Endodermal cell (in vitro differentiated cells): ENCODE results near the gene OTOG. TPM values are rescaled to one million over a fixed set of nuclear protein-coding genes. Genes with fewer than 3 reads are reported as not detected.

Experiments
- DNase-seq: peaks from one replicate; pipeline ENCODE4 v3.0.0-alpha.2; 2017
- H3K27ac ChIP-seq: 2 replicates; pipeline ENCODE4 v1.5.1; 2013; ENCODE audit warnings: mild to moderate bottlenecking, low read depth, low read length, moderate library complexity
- H3K27me3 ChIP-seq: 2 replicates; pipeline ENCODE4 v1.6.1; 2013; ENCODE audit warnings: mild to moderate bottlenecking, low read length, moderate library complexity; ENCODE audit not compliant: insufficient read depth, control insufficient read depth, poor library complexity, severe bottlenecking
- H3K36me3 ChIP-seq: 2 replicates; pipeline ENCODE4 v1.7.0; 2013; ENCODE audit warnings: mild to moderate bottlenecking, low read length, moderate library complexity; ENCODE audit not compliant: control insufficient read depth, insufficient read depth
- H3K4me1 ChIP-seq: one replicate; pipeline ENCODE4 v1.7.0; 2013; ENCODE audit warnings: low read length; ENCODE audit not compliant: control insufficient read depth, insufficient read depth
- H3K4me3 ChIP-seq: 2 replicates; pipeline ENCODE4 v1.5.1; 2013; ENCODE audit warnings: mild to moderate bottlenecking, low read length, moderate library complexity
- H3K9ac ChIP-seq: 2 replicates; pipeline ENCODE4 v1.6.1; 2013; ENCODE audit warnings: mild to moderate bottlenecking, low read length, moderate library complexity; ENCODE audit not compliant: poor library complexity, severe bottlenecking; ENCODE audit errors: extremely low read depth
- H3K9me3 ChIP-seq: 2 replicates; pipeline ENCODE4 v1.6.1; 2013; ENCODE audit warnings: mild to moderate bottlenecking, low read length, moderate library complexity; ENCODE audit not compliant: control insufficient read depth
- H3K27ac Mint-ChIP-seq: 2 replicates; pipeline ENCODE4 v1.8.0; 2020; ENCODE audit warnings: mixed read lengths
- H3K27me3 Mint-ChIP-seq: 2 replicates; pipeline ENCODE4 v1.8.0; 2021; ENCODE audit warnings: mild to moderate bottlenecking, mixed read lengths; ENCODE audit not compliant: insufficient read depth
- H3K36me3 Mint-ChIP-seq: 2 replicates; pipeline ENCODE4 v1.8.0; 2020; ENCODE audit warnings: low read depth, mixed read lengths
- H3K4me1 Mint-ChIP-seq: 2 replicates; pipeline ENCODE4 v1.8.0; 2020; ENCODE audit warnings: mixed read lengths
- H3K4me3 Mint-ChIP-seq: 2 replicates; pipeline ENCODE4 v1.8.0; 2020; ENCODE audit warnings: mild to moderate bottlenecking, moderate library complexity, mixed read lengths
- H3K9me3 Mint-ChIP-seq: 2 replicates; pipeline ENCODE4 v1.8.0; 2020; ENCODE audit warnings: mild to moderate bottlenecking, mixed read lengths
- WGBS, 2 experiments: methylation state at CpG; one replicate each; pipeline versions ENCODE4 v1.1.5 to v1.1.7; 2013; ENCODE audit warnings: missing lambda C conversion rate in 2 of 2, mixed read lengths in 1 of 2; ENCODE audit not compliant: insufficient coverage in 1 of 2, insufficient read length in 1 of 2; 5-methylcytosine and 5-hydroxymethylcytosine counted together
- total RNA-seq, 2 donors: library from RNA; stranded (reverse); fragmentation: NEBNext Ultra II Directional in 1 of 2; extraction: Animal tissue kit (Norgen Biotek cat#: 25700) in 1 of 2; gene quantifications; 2 replicates in 1 of 2; 3 replicates in 1 of 2; pipeline ENCODE4 v1.2.1, GENCODE V29; 2021
- TF ChIP-seq, protein P1 (sequence below): fragments of 200-600 bp; sonication (generic); conservative IDR thresholded peaks from 2 replicates; pipeline ENCODE4 v1.5.0; 2021; ENCODE audit warnings: antibody characterized with exemption, mild to moderate bottlenecking

OTOG gene
- total RNA-seq, 2 donors from 2014 or later, result 0.33 to 0.55 TPM

DNA sequence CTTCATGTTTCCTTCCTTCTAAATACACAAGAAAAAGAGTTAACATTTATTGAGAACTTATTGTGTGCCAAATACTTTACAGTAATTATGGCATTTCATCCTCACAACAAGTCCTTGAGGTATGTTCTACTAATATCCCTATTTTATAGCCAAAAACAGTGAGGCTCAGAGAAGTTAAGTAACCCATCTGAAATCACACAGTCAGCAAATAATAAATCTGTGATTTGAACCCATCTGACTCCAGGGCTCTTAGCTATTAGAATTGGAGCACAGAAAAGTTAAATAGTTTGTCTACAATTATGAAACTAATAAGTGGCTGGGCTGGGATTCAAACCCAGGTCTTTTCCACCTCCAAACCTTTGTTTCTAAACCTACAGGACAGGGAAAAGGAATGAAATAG is 135.8 kb downstream of the OTOG start:
- no peaks in the 10 kb centered on the region for H3K4me1 Mint-ChIP-seq
- H3K27ac Mint-ChIP-seq, result no peak overlapping the region
- H3K4me3 ChIP-seq, result no peak overlapping the region
- H3K36me3 Mint-ChIP-seq, result no peaks in the 10 kb centered on the region
- no peaks in the 10 kb centered on the region for H3K4me1 ChIP-seq
- peaks cover 67% of the 10 kb centered on the region for H3K27me3 Mint-ChIP-seq
- H3K9me3 ChIP-seq, result no peaks in the 10 kb centered on the region
- no peaks in the 10 kb centered on the region for H3K9me3 Mint-ChIP-seq
- H3K4me3 Mint-ChIP-seq, result no peak overlapping the region
- H3K27ac ChIP-seq, result no peak overlapping the region
- peaks cover 52% of the 10 kb centered on the region for H3K27me3 ChIP-seq
- DNase-seq, result no peak
- TF ChIP-seq, protein P1, sequence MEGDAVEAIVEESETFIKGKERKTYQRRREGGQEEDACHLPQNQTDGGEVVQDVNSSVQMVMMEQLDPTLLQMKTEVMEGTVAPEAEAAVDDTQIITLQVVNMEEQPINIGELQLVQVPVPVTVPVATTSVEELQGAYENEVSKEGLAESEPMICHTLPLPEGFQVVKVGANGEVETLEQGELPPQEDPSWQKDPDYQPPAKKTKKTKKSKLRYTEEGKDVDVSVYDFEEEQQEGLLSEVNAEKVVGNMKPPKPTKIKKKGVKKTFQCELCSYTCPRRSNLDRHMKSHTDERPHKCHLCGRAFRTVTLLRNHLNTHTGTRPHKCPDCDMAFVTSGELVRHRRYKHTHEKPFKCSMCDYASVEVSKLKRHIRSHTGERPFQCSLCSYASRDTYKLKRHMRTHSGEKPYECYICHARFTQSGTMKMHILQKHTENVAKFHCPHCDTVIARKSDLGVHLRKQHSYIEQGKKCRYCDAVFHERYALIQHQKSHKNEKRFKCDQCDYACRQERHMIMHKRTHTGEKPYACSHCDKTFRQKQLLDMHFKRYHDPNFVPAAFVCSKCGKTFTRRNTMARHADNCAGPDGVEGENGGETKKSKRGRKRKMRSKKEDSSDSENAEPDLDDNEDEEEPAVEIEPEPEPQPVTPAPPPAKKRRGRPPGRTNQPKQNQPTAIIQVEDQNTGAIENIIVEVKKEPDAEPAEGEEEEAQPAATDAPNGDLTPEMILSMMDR, result no peak
- H3K36me3 ChIP-seq, result no peaks in the 10 kb centered on the region
- no peak overlapping the region for H3K9ac ChIP-seq

DNA sequence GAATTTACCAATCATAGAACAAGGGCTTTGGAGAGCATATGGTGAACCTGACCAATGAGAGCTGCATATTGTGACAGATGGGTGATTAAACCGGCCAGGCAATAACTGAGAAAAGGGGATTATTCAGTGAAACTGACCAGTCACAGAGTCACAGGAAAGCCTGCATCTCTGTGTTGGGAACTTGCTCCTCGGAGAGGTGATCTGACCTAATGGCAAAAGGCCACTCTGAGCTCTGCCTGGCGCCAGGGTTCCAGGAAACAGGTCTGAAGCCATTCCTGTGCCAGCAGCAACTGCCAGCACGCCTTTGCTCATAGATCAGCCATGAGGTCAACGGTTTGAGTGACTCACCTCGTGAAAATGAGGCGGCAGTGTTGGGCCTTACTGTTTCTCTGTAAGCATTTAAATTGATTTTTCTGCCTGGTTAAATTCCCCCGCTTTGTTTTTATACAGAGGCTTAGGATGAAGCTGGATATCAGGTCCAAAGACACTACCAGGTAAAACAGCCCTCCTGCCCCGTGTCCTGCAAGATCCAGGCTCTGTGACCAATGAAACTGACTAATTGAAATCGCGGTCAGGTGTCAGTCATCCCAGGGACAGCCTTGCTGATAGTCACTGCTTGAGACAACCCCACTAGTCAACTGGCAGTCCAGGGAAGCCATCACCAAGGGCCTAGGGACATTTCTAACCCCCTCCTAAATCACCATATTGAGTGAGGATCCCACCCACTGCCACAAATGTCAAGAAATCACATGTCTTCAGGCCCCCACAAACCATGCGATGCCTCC is 136.5 kb downstream of the OTOG start:
- H3K27ac ChIP-seq, result no peak overlapping the region
- no peaks in the 10 kb centered on the region for H3K36me3 ChIP-seq
- Mint-ChIP-seq H3K27ac (no peak overlapping the region), H3K9me3 (no peaks in the 10 kb centered on the region), H3K4me1 (no peaks in the 10 kb centered on the region), H3K27me3 (peaks cover 69% of the 10 kb centered on the region), H3K36me3 (no peaks in the 10 kb centered on the region), H3K4me3 (no peak overlapping the region)
- WGBS, 2 experiments, result 83 to 86% methylated on average over 11 to 12 of the region's 12 CpGs
- DNase-seq, result no peak
- no peak overlapping the region for H3K4me3 ChIP-seq
- TF ChIP-seq, protein P1, result no peak
- no peak overlapping the region for H3K9ac ChIP-seq
- no peaks in the 10 kb centered on the region for H3K9me3 ChIP-seq
- peaks cover 60% of the 10 kb centered on the region for H3K27me3 ChIP-seq
- no peaks in the 10 kb centered on the region for H3K4me1 ChIP-seq

DNA sequence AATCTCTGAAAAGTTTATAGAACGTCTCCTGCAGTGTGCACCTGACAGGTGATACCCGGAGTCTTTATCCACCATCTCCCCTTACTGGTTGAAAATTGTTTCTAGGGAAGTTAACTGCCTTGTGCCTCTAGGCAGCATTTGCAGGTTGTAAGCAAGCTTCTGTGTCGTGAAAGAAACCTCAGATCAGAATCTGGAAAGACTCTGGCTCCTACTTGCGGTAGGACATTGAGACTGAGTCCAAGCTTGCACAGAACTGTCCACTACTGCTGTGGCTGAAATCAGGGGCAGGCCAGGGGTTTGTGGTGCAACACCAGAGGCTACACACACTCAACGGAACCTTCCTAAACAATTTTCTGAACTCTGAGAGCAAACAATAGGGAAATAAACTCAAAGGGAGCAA is 137.5 kb downstream of the OTOG start:
- H3K4me1 Mint-ChIP-seq, result no peaks in the 10 kb centered on the region
- TF ChIP-seq, protein P1, result no peak
- Histone ChIP-seq H3K27me3 (peaks cover 62% of the 10 kb centered on the region), H3K36me3 (no peaks in the 10 kb centered on the region), H3K4me1 (no peaks in the 10 kb centered on the region), H3K27ac (no peak overlapping the region), H3K9me3 (no peaks in the 10 kb centered on the region), H3K4me3 (no peak overlapping the region), H3K9ac (no peak overlapping the region)
- DNase-seq, result no peak
- H3K9me3 Mint-ChIP-seq, result no peaks in the 10 kb centered on the region
- H3K4me3 Mint-ChIP-seq, result no peak overlapping the region
- H3K27ac Mint-ChIP-seq, result no peak overlapping the region
- H3K36me3 Mint-ChIP-seq, result no peaks in the 10 kb centered on the region
- WGBS, 2 experiments, result 86 to 90% methylated on average over 2 to 5 of the region's 5 CpGs
- H3K27me3 Mint-ChIP-seq, result peaks cover 60% of the 10 kb centered on the region
